SK-N-SH (cell line): Measurements from ENCODE around the gene ASGR1. TPM values are rescaled to one million over a fixed set of nuclear protein-coding genes. Genes with fewer than 3 reads are reported as not detected.

Source experiments
- CTCF ChIA-PET: fragments of 300-600, 350-600 bp; formaldehyde crosslinking; extraction: SDS; loops from one replicate; lab custom pipeline; 2021; lab: Yijun Ruan, JAX
- POLR2A ChIA-PET: fragments of 350-600 bp; sonication (Branson Sonifier 250); formaldehyde crosslinking; extraction: SDS; loops from one replicate; lab custom pipeline; 2020; ENCODE audit warnings: antibody characterized with exemption, inconsistent platforms; lab: Yijun Ruan, JAX
- DNase-seq: peaks from one replicate; pipeline ENCODE4 v3.0.0; 2012
- H2AFZ ChIP-seq: fragments of 200-600 bp; sonication (generic); 2 replicates; pipeline ENCODE4 v1.8.1; 2016; ENCODE audit warnings: antibody characterized with exemption, mild to moderate bottlenecking, low read depth
- H3F3A ChIP-seq: fragments of 200-600 bp; sonication (generic); replicated peaks from 2 replicates; pipeline ENCODE3; 2016; ENCODE audit warnings: antibody characterized with exemption, mild to moderate bottlenecking; ENCODE audit not compliant: insufficient read depth
- H3K27ac ChIP-seq, 2 experiments: fragments of 200-500 bp in 1 of 2; fragments of 200-600 bp in 1 of 2; sonication (Bioruptor generic) in 1 of 2; sonication (generic), shearing (Covaris generic) in 1 of 2; 2 replicates each; pipeline versions ENCODE4 v1.5.1 to v1.6.1; 2014 to 2016; ENCODE audit warnings: low read depth in 2 of 2, inconsistent platforms in 1 of 2, low read length in 1 of 2, mild to moderate bottlenecking in 1 of 2, mixed read lengths in 1 of 2
- H3K27me3 ChIP-seq: fragments of 200-600 bp; sonication (generic), shearing (Covaris generic); 2 replicates; pipeline ENCODE4 v1.6.1; 2016; ENCODE audit warnings: mixed run types; ENCODE audit not compliant: insufficient read depth
- H3K36me3 ChIP-seq, 2 experiments: fragments of 200-500 bp in 1 of 2; fragments of 200-600 bp in 1 of 2; sonication (Bioruptor generic) in 1 of 2; sonication (generic) in 1 of 2; replicated peaks in 1 of 2; 2 replicates each; pipeline versions ENCODE3 to v1.5.1; 2014 to 2016; ENCODE audit warnings: low read length in 1 of 2, mild to moderate bottlenecking in 1 of 2; ENCODE audit not compliant: insufficient read depth in 2 of 2, control insufficient read depth in 1 of 2
- H3K4me1 ChIP-seq, 2 experiments: fragments of 200-500 bp in 1 of 2; fragments of 200-600 bp in 1 of 2; sonication (Bioruptor generic) in 1 of 2; sonication (generic), shearing (Covaris generic) in 1 of 2; 2 replicates each; pipeline versions ENCODE4 v1.5.1 to v1.6.1; 2014 to 2016; ENCODE audit warnings: low read depth in 1 of 2, low read length in 1 of 2, mixed run types in 1 of 2; ENCODE audit not compliant: insufficient read depth in 2 of 2, control insufficient read depth in 1 of 2
- H3K4me2 ChIP-seq: fragments of 200-600 bp; sonication (generic), shearing (Covaris generic); 2 replicates; pipeline ENCODE4 v1.6.1; 2017; ENCODE audit warnings: mixed run types
- H3K4me3 ChIP-seq, 2 experiments: fragments of 200-500 bp in 1 of 2; fragments of 200-600 bp in 1 of 2; sonication (Bioruptor generic) in 1 of 2; sonication (generic), shearing (Covaris generic) in 1 of 2; 2 replicates each; pipeline versions ENCODE4 v1.5.1 to v1.8.1; 2014 to 2016; ENCODE audit warnings: low read depth in 2 of 2, inconsistent platforms in 1 of 2, low read length in 1 of 2, mild to moderate bottlenecking in 1 of 2, mixed read lengths in 1 of 2, moderate library complexity in 1 of 2
- H3K79me2 ChIP-seq: fragments of 200-600 bp; sonication (generic); 2 replicates; pipeline ENCODE4 v1.8.1; 2017; ENCODE audit warnings: mild to moderate bottlenecking; ENCODE audit not compliant: insufficient read depth
- H3K9ac ChIP-seq: fragments of 200-600 bp; sonication (generic); 2 replicates; pipeline ENCODE4 v1.6.1; 2017; ENCODE audit warnings: mixed run types
- H3K9me2 ChIP-seq: fragments of 200-600 bp; sonication (generic); 2 replicates; pipeline ENCODE4 v1.6.1; 2017; ENCODE audit warnings: mixed run types
- H3K9me3 ChIP-seq: fragments of 200-600 bp; sonication (generic); 2 replicates; pipeline ENCODE4 v1.6.1; 2017; ENCODE audit warnings: mixed run types, mild to moderate bottlenecking, moderate library complexity
- H4K20me1 ChIP-seq: fragments of 200-600 bp; sonication (generic); 2 replicates; pipeline ENCODE4 v1.6.1; 2017; ENCODE audit warnings: mild to moderate bottlenecking, mixed run types; ENCODE audit not compliant: insufficient read depth
- CTCF ChIP-seq: fragments of 200-600 bp; sonication (generic); IDR thresholded peaks from 2 replicates; pipeline ENCODE4 v1.6.1; 2017; ENCODE audit warnings: antibody characterized with exemption, mild to moderate bottlenecking, moderate library complexity
- EZH2phosphoT487 ChIP-seq: fragments of 200-600 bp; sonication (generic); IDR thresholded peaks from 2 replicates; pipeline ENCODE4 v1.6.1; 2017; ENCODE audit warnings: low read depth, mixed run types, mild to moderate bottlenecking, antibody characterized with exemption, moderate library complexity, borderline replicate concordance
- FOSL2 ChIP-seq: IDR thresholded peaks from 2 replicates; pipeline ENCODE4 v1.4.0; 2012; ENCODE audit warnings: low read depth, mild to moderate bottlenecking, moderate library complexity, borderline replicate concordance
- GABPA ChIP-seq: IDR thresholded peaks from 2 replicates; pipeline ENCODE4 v1.4.0; 2012; ENCODE audit warnings: low read depth, mild to moderate bottlenecking
- GATA2 ChIP-seq: sonication (generic); formaldehyde crosslinking; IDR thresholded peaks from 2 replicates; pipeline ENCODE4 v1.5.0; 2020; ENCODE audit warnings: mild to moderate bottlenecking, missing genetic modification reagents
- JUND ChIP-seq: IDR thresholded peaks from 2 replicates; pipeline ENCODE4 v1.4.0; 2012
- MEF2A ChIP-seq: IDR thresholded peaks from 2 replicates; pipeline ENCODE4 v1.4.0; 2012; ENCODE audit warnings: low read depth, borderline replicate concordance
- PBX3 ChIP-seq: IDR thresholded peaks from 2 replicates; pipeline ENCODE4; 2012
- POLR2AphosphoS5 ChIP-seq: IDR thresholded peaks from 2 replicates; pipeline ENCODE4 v1.6.1; 2012; ENCODE audit warnings: low read depth, low read length
- RCOR1 ChIP-seq: fragments of 150-350 bp; IDR thresholded peaks from 2 replicates; pipeline ENCODE4 v1.6.1; 2017; ENCODE audit warnings: antibody characterized with exemption, low read length
- RXRA ChIP-seq: IDR thresholded peaks from 2 replicates; pipeline ENCODE4 v1.4.0; 2012; ENCODE audit warnings: low read depth, mild to moderate bottlenecking, borderline replicate concordance
- SIN3A ChIP-seq: IDR thresholded peaks from 2 replicates; pipeline ENCODE4 v1.6.1; 2012; ENCODE audit warnings: low read depth, mild to moderate bottlenecking, low read length, moderate library complexity, borderline replicate concordance
- TEAD4 ChIP-seq: IDR thresholded peaks from 2 replicates; pipeline ENCODE4 v1.4.0; 2012; ENCODE audit warnings: mild to moderate bottlenecking, borderline replicate concordance; ENCODE audit not compliant: insufficient read depth
- USF2 ChIP-seq: fragments of 150-350 bp; IDR thresholded peaks from 2 replicates; pipeline ENCODE4 v1.6.1; 2017; ENCODE audit warnings: antibody characterized with exemption, low read length, low read depth, borderline replicate concordance
- YY1 ChIP-seq: IDR thresholded peaks from 2 replicates; pipeline ENCODE4 v1.4.0; 2012; ENCODE audit warnings: low read depth, mild to moderate bottlenecking
- ZBTB33 ChIP-seq: IDR thresholded peaks from 2 replicates; pipeline ENCODE4 v1.4.0; 2012; ENCODE audit warnings: low read depth, borderline replicate concordance
- WGBS: methylation state at CpG from one replicate; pipeline ENCODE4 v1.1.6; 2017; ENCODE audit warnings: low lambda C conversion rate; 5-methylcytosine and 5-hydroxymethylcytosine counted together
- polyA plus RNA-seq, 3 experiments: library from polyadenylated mRNA; depleted of rRNA; stranded (reverse); fragments of >200 nt; gene quantifications; 2 replicates each; pipeline ENCODE4 v1.2.3, GENCODE V29; 2012

Gene ASGR1
- polyA plus RNA-seq, 1 of the 3 experiments (the other 2 are of a cell fraction) = 2.1 TPM

- H3K9me2 ChIP-seq = no peaks in the 10 kb centered on the region
- CTCF ChIA-PET = interaction anchor here (0.6 to 17.9 kb wide), 8 partner anchors 20 to 157 kb away, joined by 3 to 502 read pairs (median 3); partner anchors contain the start of gene SLC16A11
- H2AFZ ChIP-seq = no peak overlapping the region
- H3K9me3 ChIP-seq = no peaks in the 10 kb centered on the region
- POLR2A ChIA-PET = no interaction called here
- H3K36me3 ChIP-seq = no peaks in the 10 kb centered on the region
- no peak overlapping the region for H3K4me2 ChIP-seq
- no peak for DNase-seq
- H3K27me3 ChIP-seq = peaks cover 90% of the 10 kb centered on the region
- WGBS = 8% methylated on average over 7 of the region's 7 CpGs
- no peaks in the 10 kb centered on the region for H3K4me1 ChIP-seq
- H3F3A ChIP-seq = no peaks in the 10 kb centered on the region
- no peak overlapping the region for H3K4me3 ChIP-seq
- H3K9ac ChIP-seq = no peak overlapping the region
- no peak for TF ChIP-seq MEF2A
- TF ChIP-seq GATA2 (CRISPR knock-in tag) = no peak
- TF ChIP-seq SIN3A = no peak
- H3K79me2 ChIP-seq = no peaks in the 10 kb centered on the region
- H4K20me1 ChIP-seq = no peaks in the 10 kb centered on the region
- H3K27ac ChIP-seq = no peak overlapping the region
These were observed 40.3 kb downstream of the ASGR1 start for GRCh38 chr17:7138800-7139381.

GRCh38 chr17:7137171-7137943 is 41.8 kb downstream of the ASGR1 start:
- no peaks in the 10 kb centered on the region for H3K9me3 ChIP-seq
- no peaks in the 10 kb centered on the region for H3F3A ChIP-seq
- no peak overlapping the region for H3K4me2 ChIP-seq
- H3K36me3 ChIP-seq = no peaks in the 10 kb centered on the region
- ChIA-PET POLR2A (interaction anchor here (1.1 kb wide), 1 partner anchor 86 kb away, joined by 3 read pairs; no protein-coding TSS in a partner anchor), CTCF (interaction anchor here (0.6 to 17.9 kb wide), 27 partner anchors 10 to 1520 kb away, joined by 3 to 502 read pairs (median 4); partner anchors contain the start of genes ASGR1, ASGR2, SLC16A11 and SLC16A13)
- no peak for DNase-seq
- H2AFZ ChIP-seq = no peak overlapping the region
- WGBS = 10% methylated on average over 13 of the region's 13 CpGs
- TF ChIP-seq CTCF = no peak
- no peak for TF ChIP-seq FOSL2
- no peak for TF ChIP-seq YY1
- no peak for TF ChIP-seq POLR2AphosphoS5
- no peak for TF ChIP-seq GABPA
- TF ChIP-seq RCOR1 = no peak
- no peak for TF ChIP-seq TEAD4
- TF ChIP-seq PBX3 = no peak
- TF ChIP-seq RXRA = no peak
- TF ChIP-seq USF2 = no peak
- TF ChIP-seq SIN3A = no peak
- no peak for TF ChIP-seq EZH2phosphoT487
- TF ChIP-seq JUND = no peak
- TF ChIP-seq ZBTB33 = no peak
- peaks cover 90% of the 10 kb centered on the region for H3K27me3 ChIP-seq
- no peak overlapping the region for H3K9ac ChIP-seq
- no peaks in the 10 kb centered on the region for H3K79me2 ChIP-seq
- no peaks in the 10 kb centered on the region for H4K20me1 ChIP-seq
- H3K9me2 ChIP-seq = no peaks in the 10 kb centered on the region
- no peaks in the 10 kb centered on the region for H3K4me1 ChIP-seq
- H3K4me3 ChIP-seq = no peak overlapping the region
- no peak overlapping the region for H3K27ac ChIP-seq
